GM21515 (cell line): ENCODE results near the gene KCTD19.
"Not testable (repeated sequence)": the region's sequence is repeated elsewhere in the genome, so short reads cannot be mapped to it uniquely, and the experiment has no call there.

Source experiments
- ATAC-seq: cut with Tn5 transposase; IDR thresholded peaks from one replicate; pipeline ENCODE4 v1.9.1; 2021; ENCODE audit not compliant: unreplicated experiment

The KCTD19 gene

DNA sequence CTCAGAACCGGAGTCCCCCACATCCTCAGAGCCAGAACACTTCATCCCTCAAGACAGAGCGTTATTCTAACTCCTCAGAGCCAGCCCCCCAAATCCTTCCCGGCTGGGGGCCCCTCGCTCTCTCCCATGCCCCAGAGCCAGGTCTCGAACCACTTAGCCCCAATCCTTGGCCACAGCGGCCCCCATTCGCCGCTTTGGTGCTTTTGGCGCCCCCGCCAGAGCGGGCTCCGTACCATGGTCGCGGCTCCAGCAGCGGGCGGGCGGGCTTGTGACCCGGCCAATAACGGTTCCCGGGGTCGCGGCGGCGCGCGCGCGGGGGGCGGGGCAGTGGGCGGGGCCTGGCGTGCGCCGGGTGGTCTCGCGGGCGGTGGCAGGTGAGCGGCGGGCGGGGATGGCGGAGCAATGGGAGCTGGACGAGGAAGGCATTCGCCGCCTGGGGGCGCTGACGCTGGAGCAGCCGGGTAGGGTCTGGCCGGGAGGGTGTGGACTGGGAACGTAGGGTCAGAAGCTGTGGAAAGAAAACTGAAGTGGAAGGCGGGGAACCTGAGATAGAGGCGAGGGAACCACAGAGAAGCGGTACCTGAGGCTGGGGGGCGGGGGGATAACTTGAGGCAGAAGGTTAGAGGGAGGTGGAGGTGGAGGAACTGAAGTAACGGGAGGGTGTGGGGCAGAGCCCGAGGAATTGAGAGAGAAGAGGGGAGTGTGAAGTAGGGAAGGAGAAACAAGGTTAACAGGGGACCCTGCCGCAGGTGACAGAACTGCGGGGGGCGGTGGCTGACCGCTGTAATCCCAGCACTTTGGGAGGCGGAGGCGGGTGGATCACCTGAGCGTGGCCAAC is at the start of gene KCTD19, which contains the start of gene LRRC36:
Gene KCTD19, minus strand, starts transcription at position 270 of the 838 bp plus-strand sequence. Its CDS starts 34 bp downstream, at position 236.
Gene LRRC36, plus strand, starts transcription at position 344 of the 838 bp plus-strand sequence. Its CDS starts 48 bp downstream, at position 392.
- no peak for ATAC-seq

DNA sequence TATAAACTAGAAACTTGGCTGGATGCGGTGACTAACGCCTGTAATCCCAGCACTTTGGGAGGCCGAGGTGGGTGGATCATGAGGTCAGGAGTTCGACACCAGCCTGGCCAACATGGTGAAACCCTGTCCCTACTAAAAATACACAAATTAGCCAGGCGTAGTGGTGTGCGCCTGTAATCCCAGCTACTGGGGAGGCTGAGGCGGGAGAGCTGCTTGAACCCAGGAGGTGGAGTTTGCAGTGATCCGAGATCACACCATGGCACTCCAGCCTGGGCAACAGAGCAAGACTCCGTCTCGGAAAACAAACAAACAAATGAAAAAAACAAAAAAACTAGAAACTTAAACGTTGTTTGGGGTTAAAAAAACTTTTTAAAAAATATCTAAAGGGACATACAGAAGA is 49.5 kb upstream of the KCTD19 start:
- ATAC-seq: not testable (repeated sequence)

DNA sequence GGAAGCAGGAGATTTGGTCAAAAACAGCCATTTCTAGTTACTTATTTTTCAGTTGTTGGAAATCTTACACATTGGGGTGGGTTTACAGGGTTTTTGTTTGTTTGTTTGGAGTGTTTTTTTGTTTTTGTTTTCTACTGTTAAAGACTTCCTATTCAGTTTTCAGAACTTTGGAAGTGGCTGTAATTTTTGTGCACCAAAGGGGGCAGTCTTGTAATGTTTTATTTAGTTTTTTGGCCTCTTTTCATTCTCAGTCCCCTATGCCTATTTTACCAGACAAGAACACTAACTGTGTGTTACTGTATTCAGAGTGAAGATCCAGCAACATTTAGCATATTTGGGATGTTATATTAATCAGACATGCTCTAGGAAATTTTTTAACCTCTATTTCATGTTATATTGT is 46.1 kb upstream of the KCTD19 start:
- ATAC-seq: no peak

DNA sequence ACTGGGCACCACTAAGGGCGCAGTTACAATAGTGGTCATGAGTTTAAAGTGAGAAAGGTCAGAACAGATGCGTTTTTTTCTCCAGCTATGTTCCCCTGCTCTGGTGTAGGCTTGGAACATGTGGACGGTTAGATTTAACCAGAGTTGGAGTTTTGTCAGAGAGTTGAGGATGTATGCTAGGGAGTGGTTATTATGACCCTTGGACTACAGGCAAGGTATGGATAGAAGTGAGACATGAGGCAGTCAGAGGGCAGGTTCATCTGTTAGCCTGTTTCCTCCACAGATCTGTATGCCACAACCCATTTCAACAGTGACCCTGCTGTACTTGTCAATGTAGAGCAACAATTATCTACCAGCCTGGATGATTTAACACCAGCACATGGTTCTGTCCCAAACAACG is 44.1 kb upstream of the KCTD19 start:
- ATAC-seq: no peak

DNA sequence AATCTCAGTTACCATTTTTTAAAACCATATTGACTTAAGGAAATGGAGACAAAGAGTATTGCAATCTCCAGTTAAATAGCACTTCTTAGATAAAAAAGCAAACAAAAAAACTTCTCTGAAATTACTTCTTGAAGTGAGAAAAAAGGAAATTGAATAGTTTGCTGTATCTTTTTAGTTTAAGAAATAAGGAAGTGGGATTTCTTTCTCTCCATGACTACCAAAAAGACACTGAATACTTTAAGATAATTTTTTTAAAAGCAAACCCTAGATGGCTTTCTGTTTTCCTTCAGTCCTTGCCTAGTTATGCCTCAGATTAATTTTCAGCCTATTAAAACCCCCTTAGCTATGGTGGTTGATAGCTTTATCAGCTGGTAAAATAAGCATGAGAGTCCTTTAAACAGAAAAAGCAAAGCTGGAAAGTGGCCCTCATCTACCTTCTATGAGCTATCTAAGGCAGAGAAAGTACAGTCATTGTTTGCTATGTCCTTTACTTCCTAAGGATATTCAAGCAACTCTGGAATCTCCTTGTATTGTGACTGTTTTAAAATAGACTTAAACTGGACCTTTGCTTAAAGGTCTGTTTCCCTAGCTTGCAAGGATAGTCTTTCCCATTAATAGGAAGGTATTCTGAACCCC is 38.2 kb upstream of the KCTD19 start:
- no peak for ATAC-seq

DNA sequence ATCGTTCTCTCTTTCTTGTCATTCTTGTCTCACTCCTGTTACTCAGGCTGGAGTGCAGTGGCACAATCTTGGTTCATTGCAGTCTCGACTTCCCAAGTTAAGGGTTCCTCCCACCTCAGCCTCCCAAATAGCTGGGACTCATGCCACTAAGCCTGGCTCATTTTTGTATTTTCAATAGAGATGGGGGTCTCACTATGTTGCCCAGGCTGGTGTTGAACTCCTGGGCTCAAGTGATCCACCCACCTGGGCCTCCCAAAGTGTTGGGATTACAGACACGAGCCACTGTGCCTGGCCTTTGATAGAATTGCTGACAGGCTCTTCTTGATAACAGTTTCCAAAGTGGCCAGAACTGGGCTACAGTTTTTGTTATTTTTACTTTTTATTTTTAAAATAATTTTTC is 34.5 kb upstream of the KCTD19 start:
- no peak for ATAC-seq

DNA sequence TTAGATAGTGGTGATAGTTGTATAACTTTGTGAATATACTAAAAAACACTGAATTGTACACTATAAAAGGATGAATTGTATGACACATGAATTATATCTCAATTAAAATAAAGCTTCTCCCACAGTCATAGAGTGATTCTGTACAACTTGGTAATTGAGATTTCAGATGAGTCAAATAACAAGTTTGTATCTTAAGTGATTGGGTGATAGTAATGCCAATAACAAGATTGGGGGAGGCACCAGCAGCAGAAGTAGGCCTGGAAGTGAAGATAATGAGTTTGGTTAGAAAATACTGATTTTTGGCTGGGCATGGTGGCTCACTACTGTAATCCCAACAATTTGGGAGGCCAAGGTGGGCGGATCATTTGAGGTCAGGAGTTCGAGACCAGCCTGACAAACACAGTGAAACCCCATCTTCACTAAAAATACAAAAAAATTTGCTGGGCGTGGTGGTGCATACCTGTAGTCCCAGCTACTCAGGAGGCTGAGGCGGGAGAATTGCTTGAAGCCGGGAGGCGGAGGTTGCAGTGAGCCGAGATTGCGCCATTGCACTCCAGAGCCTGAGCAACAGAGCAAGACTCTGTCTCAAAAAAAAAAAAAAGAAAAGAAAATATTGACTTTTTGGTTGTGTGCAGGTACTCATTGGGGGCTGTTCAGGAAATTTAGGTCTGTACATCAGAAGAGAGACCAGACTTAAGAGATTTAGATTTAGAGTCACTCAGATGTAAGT is 33.2 kb upstream of the KCTD19 start:
- not testable (repeated sequence) for ATAC-seq

DNA sequence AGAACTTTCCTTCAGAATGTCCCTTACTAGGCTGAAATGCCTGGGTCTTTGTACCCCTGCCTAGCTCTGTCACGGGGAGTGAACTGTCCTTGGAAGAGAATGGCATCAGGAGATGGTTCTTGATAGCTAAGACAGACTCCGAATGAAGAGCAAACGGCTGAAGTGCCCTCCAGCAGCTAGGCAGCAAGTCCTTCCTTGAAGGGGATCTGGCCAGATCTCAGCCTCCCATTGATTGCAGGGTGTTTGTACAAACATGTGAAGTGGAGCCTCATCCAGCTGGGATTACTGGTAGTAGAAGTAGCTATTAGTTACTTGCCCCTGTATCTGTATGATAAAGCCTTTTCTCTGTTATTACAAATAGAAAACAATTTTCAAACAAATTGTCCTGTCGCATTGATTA is 31.0 kb upstream of the KCTD19 start:
- ATAC-seq: no peak

DNA sequence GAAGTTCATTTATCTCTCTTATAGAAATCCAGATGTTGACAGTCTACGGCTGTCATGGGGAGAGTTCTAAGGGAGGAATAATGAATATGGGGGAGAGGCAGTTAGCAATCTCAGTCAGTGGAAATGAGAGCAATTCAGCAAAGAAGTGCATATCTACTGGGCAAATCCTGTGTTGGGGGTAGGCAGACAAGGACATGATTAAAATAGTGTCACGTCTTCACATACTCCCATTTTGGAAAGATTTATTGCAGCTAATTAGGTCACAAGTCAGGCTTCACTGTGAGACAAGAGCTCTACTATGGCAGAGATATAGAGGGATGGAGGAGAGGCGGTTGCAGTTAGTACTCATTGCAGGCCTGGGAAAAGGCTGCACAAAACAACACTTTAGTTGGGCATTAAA is 29.9 kb upstream of the KCTD19 start:
- ATAC-seq: no peak

DNA sequence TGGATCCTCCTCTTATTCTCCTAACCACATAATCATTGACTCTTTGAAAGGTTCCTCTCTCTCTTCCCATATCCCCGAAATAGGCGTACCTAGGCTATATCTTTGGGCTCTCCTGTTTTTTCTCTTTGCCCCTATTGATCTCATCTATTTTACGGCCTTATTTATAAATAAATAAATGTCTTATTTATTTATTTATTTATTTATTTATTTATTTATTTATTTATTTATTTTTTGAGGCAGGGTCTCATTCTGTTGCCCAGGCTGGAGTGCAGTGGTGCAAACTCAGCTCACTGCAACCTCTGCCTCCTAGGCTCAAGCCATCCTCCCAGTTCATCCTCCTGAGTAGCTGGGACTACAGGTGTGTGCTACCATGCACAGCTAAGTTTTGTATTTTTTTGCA is 25.9 kb upstream of the KCTD19 start:
- not testable (repeated sequence) for ATAC-seq

DNA sequence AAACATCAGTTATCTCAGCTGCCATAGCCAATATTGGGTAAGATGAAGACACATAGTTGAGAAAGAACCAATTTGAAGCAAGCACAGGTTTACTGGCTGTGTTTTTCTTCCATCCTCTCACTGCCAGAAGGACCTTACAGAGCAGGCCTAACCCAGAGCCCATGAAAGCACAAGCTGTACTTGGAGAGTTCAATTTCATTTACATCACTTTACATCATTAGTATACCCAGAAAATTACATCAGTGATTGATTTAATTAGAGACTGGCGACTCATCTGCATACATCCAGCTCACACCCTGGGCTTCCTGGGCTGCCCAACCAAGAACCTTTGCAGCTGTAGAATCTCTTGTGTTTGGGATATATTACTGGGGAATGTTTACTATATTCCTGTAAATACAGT is 23.8 kb upstream of the KCTD19 start:
- no peak for ATAC-seq

DNA sequence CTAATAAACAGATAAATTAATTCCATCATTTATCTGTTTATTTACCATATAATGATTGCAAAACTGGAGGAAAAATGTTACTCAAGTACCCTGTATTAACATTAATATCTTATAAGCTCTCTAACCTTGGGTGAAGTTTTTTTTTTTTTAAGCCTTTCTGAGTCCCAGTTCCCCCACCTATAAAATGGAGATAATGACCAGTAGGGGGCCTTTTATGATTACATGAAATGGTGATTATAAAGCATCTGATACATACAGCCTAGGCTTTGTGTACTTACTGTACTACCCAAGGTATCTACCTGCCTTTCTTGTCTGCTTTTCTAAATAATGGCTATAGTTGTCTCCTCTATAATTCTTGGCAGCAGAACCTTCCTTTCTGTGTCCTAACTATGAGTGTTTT is 22.6 kb upstream of the KCTD19 start:
- no peak for ATAC-seq

DNA sequence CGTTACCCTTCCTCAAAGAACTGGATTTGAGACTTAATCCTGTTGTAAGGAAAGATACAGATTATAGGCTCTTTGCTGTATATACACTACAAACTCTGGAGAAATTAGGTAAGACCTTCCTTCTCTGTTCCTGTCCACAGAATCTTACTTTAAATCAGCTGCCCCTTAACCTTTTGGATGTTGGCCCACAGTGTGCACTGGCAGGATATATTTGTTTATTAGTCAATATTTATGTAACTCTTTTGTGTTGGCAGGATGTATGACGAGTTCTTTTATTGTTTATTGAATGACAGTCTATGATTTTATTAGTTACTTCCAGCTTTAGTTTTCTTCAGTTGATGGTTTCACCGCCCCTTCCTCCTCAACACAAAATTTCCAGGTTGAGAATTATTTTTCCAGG is 19.8 kb upstream of the KCTD19 start:
- ATAC-seq: no peak

DNA sequence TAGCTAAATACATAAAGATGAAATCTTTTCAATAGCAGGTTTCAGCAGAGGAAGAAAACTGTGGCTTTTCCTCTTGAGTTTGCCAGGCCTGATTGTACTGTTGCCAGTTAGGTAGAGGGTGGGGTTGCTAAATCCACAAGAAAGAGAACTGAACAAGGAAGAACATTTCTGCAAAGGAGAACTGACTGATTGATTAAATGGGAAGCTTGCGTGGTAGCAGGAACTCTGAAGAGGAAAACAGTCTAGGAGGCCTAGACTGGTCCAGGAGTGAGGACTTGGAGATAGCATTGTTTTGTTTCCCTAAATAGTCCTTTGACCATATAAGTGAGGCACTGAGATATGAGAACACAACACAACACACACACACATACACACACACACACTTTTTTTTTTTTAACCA is 18.9 kb upstream of the KCTD19 start:
- ATAC-seq: no peak

DNA sequence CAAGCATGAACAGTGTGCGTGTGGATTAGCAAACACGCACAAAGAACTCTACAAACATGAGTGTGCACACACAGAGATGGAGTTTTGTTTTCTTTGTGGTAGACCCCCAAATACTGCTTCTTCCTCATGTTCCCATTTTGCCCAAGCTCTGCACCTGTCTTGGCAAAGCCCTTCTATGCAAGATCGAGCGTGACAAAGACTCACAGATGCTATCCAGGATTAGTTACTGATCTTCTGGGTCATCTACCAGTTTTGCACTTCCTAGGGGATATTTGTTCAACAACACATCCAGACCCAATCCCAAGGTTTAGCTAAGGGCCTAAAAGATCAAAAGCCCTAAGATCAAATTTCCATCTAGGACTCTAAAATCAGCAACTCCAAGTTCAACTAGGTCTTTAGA is 16.1 kb upstream of the KCTD19 start:
- no peak for ATAC-seq

DNA sequence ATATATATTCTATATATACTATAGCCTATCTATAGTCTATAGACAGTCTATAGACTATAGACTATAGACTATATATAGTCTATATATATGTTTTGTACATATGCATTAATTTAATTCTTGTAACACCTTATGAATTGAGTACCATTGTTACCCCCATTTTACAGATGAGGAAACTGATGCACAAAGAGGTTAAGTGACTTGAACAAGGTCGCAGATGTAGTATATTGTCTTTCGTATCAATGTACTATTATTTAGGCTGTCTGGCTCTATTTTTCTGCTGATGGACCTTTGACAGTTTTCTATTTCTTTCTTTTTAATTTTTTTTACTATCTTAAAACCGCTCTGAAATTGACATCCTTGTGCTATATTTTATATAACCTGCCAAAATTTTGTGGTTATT is 14.7 kb upstream of the KCTD19 start:
- no peak for ATAC-seq

DNA sequence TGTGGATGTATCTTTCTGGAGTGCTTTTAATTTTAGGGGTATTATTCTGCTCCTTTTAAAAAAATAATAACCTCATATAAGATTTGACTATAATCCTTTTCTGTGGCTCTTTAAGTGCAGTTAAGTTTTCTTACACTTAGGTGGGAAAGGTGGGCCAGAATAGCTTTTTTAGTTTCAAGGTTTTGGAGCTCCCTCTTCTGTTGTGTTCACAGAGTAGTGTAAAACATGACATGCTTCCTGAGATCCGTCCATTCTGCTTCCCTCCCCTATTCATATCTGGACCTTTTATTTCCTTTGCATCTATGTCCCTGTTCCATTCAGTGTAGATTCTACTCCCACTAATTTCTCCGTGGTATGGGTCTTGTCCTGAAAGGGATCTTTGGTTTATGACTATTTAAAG is 12.9 kb upstream of the KCTD19 start:
- no peak for ATAC-seq

DNA sequence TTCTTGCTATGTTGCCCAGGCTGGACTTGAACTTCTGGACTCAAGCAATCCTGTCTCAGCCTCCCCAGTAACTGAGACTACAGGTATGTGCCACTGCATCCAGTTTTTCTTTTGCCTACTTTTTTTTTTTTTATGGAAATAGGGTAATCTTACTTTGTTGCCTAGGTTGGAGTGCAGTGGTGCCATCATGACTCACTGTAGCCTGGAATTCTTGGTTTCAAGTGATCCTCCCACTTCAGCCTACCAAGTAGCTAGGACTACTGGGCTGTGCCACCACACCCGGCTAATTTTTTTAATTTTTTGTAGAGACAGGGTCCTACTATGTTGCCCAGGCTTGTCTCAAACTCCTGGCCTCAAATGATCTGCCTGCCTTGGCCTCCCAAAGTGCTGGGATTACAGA is 10.1 kb upstream of the KCTD19 start:
- no peak for ATAC-seq

DNA sequence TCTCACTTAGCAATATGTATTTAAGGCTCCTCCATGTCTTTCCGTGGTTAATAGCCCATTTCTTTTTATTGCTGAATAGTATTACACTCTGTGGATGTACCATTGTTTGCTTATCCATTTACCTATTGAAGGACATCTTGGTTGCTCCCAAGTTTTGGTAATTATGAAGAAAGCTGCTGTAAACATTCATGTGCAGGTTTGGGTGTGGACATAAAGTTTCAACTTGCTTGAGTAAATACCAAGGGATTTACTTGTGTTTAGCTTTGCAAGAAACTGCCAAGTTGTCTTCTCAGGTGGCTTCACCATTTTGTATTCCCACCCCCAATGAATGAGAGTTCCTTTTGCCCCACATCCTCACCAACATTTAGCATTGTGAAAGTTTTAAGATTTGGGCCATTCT is 9.6 kb upstream of the KCTD19 start:
- no peak for ATAC-seq

DNA sequence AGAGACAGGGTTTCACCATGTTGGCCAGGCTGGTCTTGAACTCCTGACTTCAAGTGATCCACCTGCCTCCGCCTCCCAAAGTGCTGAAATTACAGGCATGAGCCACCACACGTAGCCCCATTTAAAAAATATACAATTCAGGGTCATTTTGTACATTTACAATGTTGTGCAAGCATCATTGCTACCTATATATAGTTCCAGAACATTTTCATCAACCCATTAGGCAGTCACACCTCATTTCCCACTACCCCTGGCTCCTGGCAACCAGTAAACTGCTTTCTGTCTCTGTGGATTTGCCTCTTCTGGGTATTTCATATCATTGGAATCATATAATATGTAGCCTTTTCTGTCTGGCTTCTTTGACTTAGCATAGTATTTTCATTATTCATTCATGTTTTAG is 6.8 kb upstream of the KCTD19 start:
- no peak for ATAC-seq

DNA sequence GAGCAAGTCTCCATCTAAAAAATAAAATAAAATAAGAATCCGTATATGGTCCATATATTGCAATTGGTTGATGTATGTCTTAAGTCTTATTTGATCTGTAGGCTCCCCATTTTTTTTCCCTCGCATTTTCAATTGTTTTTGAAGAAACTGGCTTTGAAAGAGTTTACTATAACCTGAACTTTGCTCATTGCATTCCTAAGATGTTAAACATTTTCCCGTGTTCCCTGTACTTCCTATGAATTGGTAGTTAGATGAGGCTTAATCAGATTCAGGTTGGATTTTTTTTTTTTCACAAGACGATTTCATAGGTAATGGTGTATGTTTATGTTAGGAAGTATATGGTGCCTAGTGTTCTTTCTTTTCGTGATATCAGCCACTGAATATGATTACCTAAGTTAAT is 3.4 kb upstream of the KCTD19 start:
- ATAC-seq: no peak

DNA sequence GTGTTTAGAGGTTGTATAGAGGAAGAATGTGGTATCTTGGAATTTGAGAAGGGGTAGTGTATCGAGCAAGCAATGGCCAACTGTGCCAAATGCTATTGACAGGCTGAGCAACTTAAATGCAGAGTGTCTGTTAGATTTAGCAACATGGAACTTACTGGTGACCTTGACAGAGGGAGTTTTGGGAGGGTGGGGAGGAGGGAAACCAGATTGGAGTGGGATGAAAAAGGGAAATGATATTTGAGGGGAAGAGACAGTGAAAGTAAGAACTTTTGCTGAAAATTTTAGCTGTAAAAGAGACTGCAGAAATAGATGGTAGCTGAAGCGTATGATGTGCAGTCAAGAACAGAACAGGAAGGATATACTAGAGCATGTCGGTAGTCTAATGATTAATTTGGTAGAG is 1.2 kb upstream of the KCTD19 start:
- ATAC-seq: no peak
